OCI-LY3 (cell line): Measurements from ENCODE around the gene CCT6A.
"Not testable (repeated sequence)": the region's sequence is repeated elsewhere in the genome, so short reads cannot be mapped to it uniquely, and the experiment has no call there.

Experiments used
- H2AFZ ChIP-seq: fragments of 200-600, 300-600 bp; shearing (Covaris generic); 2 replicates; pipeline ENCODE4 v1.6.0; 2014; ENCODE audit warnings: antibody characterized with exemption, low read depth, low read length
- H3K27ac ChIP-seq: fragments of 200-600, 300-600 bp; sonication (generic); 2 replicates; pipeline ENCODE4 v1.5.1; 2014; ENCODE audit warnings: mild to moderate bottlenecking, low read length, moderate library complexity, mixed read lengths
- H3K27me3 ChIP-seq: fragments of 200-600, 300-600 bp; sonication (generic); 2 replicates; pipeline ENCODE4 v1.6.1; 2014; ENCODE audit warnings: low read depth, low read length, mixed read lengths
- H3K36me3 ChIP-seq: fragments of 200-600, 300-600 bp; sonication (generic); replicated peaks from 2 replicates; pipeline ENCODE3; 2014; ENCODE audit warnings: low read depth, low read length, mixed read lengths
- H3K4me1 ChIP-seq: fragments of 300-600, 200-600 bp; sonication (generic); 2 replicates; pipeline ENCODE4 v1.6.1; 2014; ENCODE audit warnings: low read length, mixed read lengths
- H3K4me2 ChIP-seq: fragments of 200-600, 300-600 bp; sonication (generic); 2 replicates; pipeline ENCODE4 v1.6.1; 2014; ENCODE audit warnings: low read length, mixed read lengths
- H3K4me3 ChIP-seq: fragments of 300-600, 200-600 bp; sonication (generic); 2 replicates; pipeline ENCODE4 v1.5.1; 2014; ENCODE audit warnings: antibody characterized with exemption, mild to moderate bottlenecking, low read length, moderate library complexity
- H3K79me2 ChIP-seq: fragments of 300-600, 200-600 bp; shearing (Covaris generic); 2 replicates; pipeline ENCODE4 v1.6.1; 2014; ENCODE audit warnings: mild to moderate bottlenecking, low read length, mixed read lengths
- H3K9ac ChIP-seq: fragments of 300-600, 200-600 bp; shearing (Covaris generic); 2 replicates; pipeline ENCODE4 v1.6.0; 2014; ENCODE audit warnings: mild to moderate bottlenecking, low read length, moderate library complexity
- H3K9me3 ChIP-seq: fragments of 200-600, 300-600 bp; shearing (Covaris generic); 2 replicates; pipeline ENCODE4 v1.6.1; 2014; ENCODE audit warnings: low read length, mixed read lengths; ENCODE audit not compliant: insufficient read depth
- H4K20me1 ChIP-seq: fragments of 200-600, 300-600 bp; sonication (generic); 2 replicates; pipeline ENCODE4 v1.6.1; 2016; ENCODE audit warnings: low read length, mixed read lengths; ENCODE audit not compliant: insufficient read depth
- CTCF ChIP-seq: fragments of 200-600, 300-600 bp; sonication (generic); IDR thresholded peaks from 2 replicates; pipeline ENCODE4 v1.5.1; 2014; ENCODE audit warnings: antibody characterized with exemption, low read length, low read depth
- EZH2phosphoT487 ChIP-seq: fragments of 200-600 bp; shearing (Covaris generic); IDR thresholded peaks from 2 replicates; pipeline ENCODE4 v1.6.1; 2018; ENCODE audit warnings: antibody characterized with exemption, mixed run types, low read depth

The CCT6A gene

GRCh38 chr7:56092789-56093531 lies 41.4 kb downstream of the CCT6A start, which contains the start of gene PHKG1:
Gene PHKG1, minus strand, starts transcription at chr7:56092952. Its CDS starts 4,011 bp downstream, at chr7:56088941.
- Histone ChIP-seq H3K36me3 (no peaks in the 10 kb centered on the region), H3K4me1 (no peaks in the 10 kb centered on the region), H4K20me1 (no peaks in the 10 kb centered on the region), H3K27me3 (no peaks in the 10 kb centered on the region), H3K4me3 (no peak within 1 kb of the TSS), H3K9me3 (no peaks in the 10 kb centered on the region), H3K9ac (no peak within 1 kb of the TSS), H3K79me2 (no peaks in the 10 kb centered on the region), H3K4me2 (no peak within 1 kb of the TSS), H3K27ac (no peak within 1 kb of the TSS), H2AFZ (no peak within 1 kb of the TSS)
- TF ChIP-seq EZH2phosphoT487: no peak
- TF ChIP-seq CTCF: no peak

- H4K20me1 ChIP-seq: no peaks in the 10 kb centered on the region
- TF ChIP-seq EZH2phosphoT487: no peak
- no peak for TF ChIP-seq CTCF
- no peak overlapping the region for H3K4me2 ChIP-seq
- H2AFZ ChIP-seq: no peak overlapping the region
- H3K36me3 ChIP-seq: peaks cover 29% of the 10 kb centered on the region
- H3K4me1 ChIP-seq: no peaks in the 10 kb centered on the region
- no peak overlapping the region for H3K4me3 ChIP-seq
- no peak overlapping the region for H3K9ac ChIP-seq
- no peaks in the 10 kb centered on the region for H3K79me2 ChIP-seq
- no peaks in the 10 kb centered on the region for H3K9me3 ChIP-seq
- H3K27ac ChIP-seq: no peak overlapping the region
- H3K27me3 ChIP-seq: no peaks in the 10 kb centered on the region
These were observed 46.1 kb downstream of the CCT6A start for GRCh38 chr7:56097700-56098099.

GRCh38 chr7:56098187-56099008 lies 46.8 kb downstream of the CCT6A start:
- peaks cover 32% of the 10 kb centered on the region for H3K36me3 ChIP-seq
- H3K4me1 ChIP-seq, H3K9ac ChIP-seq, H4K20me1 ChIP-seq, H3K9me3 ChIP-seq, H3K4me2 ChIP-seq, H3K27me3 ChIP-seq, H3K79me2 ChIP-seq, H3K27ac ChIP-seq, H3K4me3 ChIP-seq, H2AFZ ChIP-seq: not testable (repeated sequence)

- Histone ChIP-seq H3K27me3 (no peaks in the 10 kb centered on the region), H3K36me3 (peaks cover 40% of the 10 kb centered on the region), H3K27ac (no peak overlapping the region), H4K20me1 (0 out of 2 replicates have a peak, but pooled peaks cover 3% of the 10 kb centered on the region), H3K4me1 (no peaks in the 10 kb centered on the region), H3K4me2 (no peak overlapping the region), H3K9ac (no peak overlapping the region), H3K9me3 (no peaks in the 10 kb centered on the region), H2AFZ (no peak overlapping the region), H3K79me2 (peaks cover 11% of the 10 kb centered on the region), H3K4me3 (no peak overlapping the region)
- TF ChIP-seq EZH2phosphoT487 (no peak), CTCF (no peak)
These were observed 48.1 kb downstream of the CCT6A start for GRCh38 chr7:56099653-56100052.

GRCh38 chr7:56104138-56104537 lies 52.6 kb downstream of the CCT6A start:
- not testable (repeated sequence) for H3K27ac ChIP-seq, H3K9ac ChIP-seq, H2AFZ ChIP-seq, H3K9me3 ChIP-seq, H3K4me3 ChIP-seq, H3K27me3 ChIP-seq, H3K4me2 ChIP-seq
- H4K20me1 ChIP-seq: peaks cover 12% of the 10 kb centered on the region
- H3K36me3 ChIP-seq: peaks cover 43% of the 10 kb centered on the region
- peaks cover 13% of the 10 kb centered on the region for H3K4me1 ChIP-seq
- H3K79me2 ChIP-seq: peaks cover 28% of the 10 kb centered on the region
